ENCODE results near the gene NCCRP1.

NCCRP1 gene

DNA sequence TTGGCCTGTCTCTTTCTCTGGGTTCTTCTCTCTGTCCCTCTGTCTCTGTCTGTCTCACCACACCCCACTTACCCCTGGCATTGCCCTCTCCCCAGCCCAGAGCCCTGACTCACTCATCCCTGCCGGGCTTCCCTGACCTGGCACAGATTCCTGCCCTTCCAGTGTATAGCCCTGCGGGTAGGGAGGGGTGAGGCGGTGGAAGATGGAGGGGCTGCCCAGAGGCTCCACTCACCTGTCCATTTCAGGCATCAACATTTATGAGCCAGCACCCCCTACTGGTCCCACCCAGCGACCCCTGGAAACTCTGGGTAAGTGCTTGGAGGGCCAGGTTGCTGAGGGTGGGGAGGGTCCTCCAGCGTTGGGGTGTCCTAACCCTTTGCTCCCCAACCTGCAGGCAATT, 1.0 kb downstream of the NCCRP1 start:
- Mint-ChIP-seq H3K27me3 (ENCODE audit: low read depth, poor library complexity) (peaks cover 79% of the 10 kb centered on the region), H3K36me3 (ENCODE audit: low read depth) (no peaks in the 10 kb centered on the region), H3K4me1 (peaks cover 70% of the 10 kb centered on the region), H3K4me3 (peak overlapping the region; percentile 82), H3K27ac (no peak overlapping the region), H3K9me3 (no peaks in the 10 kb centered on the region)
- TF ChIP-seq, protein P1, sequence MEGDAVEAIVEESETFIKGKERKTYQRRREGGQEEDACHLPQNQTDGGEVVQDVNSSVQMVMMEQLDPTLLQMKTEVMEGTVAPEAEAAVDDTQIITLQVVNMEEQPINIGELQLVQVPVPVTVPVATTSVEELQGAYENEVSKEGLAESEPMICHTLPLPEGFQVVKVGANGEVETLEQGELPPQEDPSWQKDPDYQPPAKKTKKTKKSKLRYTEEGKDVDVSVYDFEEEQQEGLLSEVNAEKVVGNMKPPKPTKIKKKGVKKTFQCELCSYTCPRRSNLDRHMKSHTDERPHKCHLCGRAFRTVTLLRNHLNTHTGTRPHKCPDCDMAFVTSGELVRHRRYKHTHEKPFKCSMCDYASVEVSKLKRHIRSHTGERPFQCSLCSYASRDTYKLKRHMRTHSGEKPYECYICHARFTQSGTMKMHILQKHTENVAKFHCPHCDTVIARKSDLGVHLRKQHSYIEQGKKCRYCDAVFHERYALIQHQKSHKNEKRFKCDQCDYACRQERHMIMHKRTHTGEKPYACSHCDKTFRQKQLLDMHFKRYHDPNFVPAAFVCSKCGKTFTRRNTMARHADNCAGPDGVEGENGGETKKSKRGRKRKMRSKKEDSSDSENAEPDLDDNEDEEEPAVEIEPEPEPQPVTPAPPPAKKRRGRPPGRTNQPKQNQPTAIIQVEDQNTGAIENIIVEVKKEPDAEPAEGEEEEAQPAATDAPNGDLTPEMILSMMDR (IDR thresholded peaks at IDR 0.05) = no peak
- no peak for DNase-seq

DNA sequence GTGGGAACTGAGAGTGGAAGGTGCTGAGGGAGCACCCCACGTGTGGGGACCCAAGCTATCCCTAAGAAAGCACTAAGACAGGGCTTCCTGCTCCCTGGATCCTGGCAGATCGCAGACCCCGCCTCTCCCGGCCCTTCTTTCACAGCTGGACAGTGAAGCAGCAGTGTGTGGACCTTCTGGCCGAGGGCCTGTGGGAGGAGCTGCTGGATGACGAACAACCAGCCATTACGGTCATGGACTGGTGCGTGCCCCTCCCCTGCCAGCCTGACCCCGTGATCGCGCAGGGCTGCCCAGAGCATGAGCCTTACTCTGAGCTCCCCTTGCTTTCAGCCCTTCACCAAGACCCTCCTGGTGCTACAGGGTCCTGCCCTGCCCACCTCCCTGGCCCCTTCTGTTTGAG, 2.3 kb downstream of the NCCRP1 start:
- Mint-ChIP-seq H3K27ac (no peak overlapping the region), H3K4me3 (peak overlapping the region; percentile 60), H3K9me3 (no peaks in the 10 kb centered on the region), H3K27me3 (ENCODE audit: low read depth, poor library complexity) (peaks cover 73% of the 10 kb centered on the region), H3K36me3 (ENCODE audit: low read depth) (no peaks in the 10 kb centered on the region), H3K4me1 (peaks cover 61% of the 10 kb centered on the region)
- TF ChIP-seq, protein P1 (IDR thresholded peaks at IDR 0.05) = no peak
- DNase-seq = peak; percentile 77

- Mint-ChIP-seq H3K9me3 (no peaks in the 10 kb centered on the region), H3K27me3 (ENCODE audit: low read depth, poor library complexity) (peaks cover 62% of the 10 kb centered on the region)
Measured at GRCh38 chr19:39200066-39200802, 3.5 kb downstream of the NCCRP1 start.

DNA sequence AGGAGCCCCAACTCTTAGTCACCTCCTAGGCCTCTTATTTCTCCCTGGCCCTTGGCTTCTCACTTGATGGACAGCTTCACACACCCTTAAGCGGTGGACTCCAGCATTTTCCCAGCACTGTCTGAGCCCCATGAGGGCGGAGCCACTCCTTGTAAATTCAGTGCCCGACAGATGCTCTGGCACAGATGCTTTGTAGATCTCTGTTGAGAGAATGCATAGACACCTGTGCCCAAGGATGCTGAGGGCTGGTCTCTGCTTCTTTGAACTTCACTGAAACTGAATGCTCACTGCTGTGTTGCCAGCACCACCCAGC, 4.0 kb downstream of the NCCRP1 start:
- H3K27me3 Mint-ChIP-seq (ENCODE audit: low read depth, poor library complexity) = peaks cover 58% of the 10 kb centered on the region
- H3K27ac Mint-ChIP-seq = peak overlapping the region; percentile 43
- TF ChIP-seq, protein P1 (IDR thresholded peaks at IDR 0.05) = no peak
- H3K36me3 Mint-ChIP-seq (ENCODE audit: low read depth) = no peaks in the 10 kb centered on the region
- H3K4me1 Mint-ChIP-seq = peaks cover 49% of the 10 kb centered on the region
- DNase-seq = no peak
- H3K9me3 Mint-ChIP-seq = no peaks in the 10 kb centered on the region
- H3K4me3 Mint-ChIP-seq = no peak overlapping the region

More at GRCh38 chr19:39200066-39200802, 3.5 kb downstream of the NCCRP1 start:
- DNase-seq = no peak
- peaks cover 53% of the 10 kb centered on the region for H3K4me1 Mint-ChIP-seq
- no peaks in the 10 kb centered on the region for H3K36me3 Mint-ChIP-seq (ENCODE audit: low read depth)
- H3K27ac Mint-ChIP-seq = no peak overlapping the region
- TF ChIP-seq, protein P1 (IDR thresholded peaks at IDR 0.05) = no peak
- no peak overlapping the region for H3K4me3 Mint-ChIP-seq

DNA sequence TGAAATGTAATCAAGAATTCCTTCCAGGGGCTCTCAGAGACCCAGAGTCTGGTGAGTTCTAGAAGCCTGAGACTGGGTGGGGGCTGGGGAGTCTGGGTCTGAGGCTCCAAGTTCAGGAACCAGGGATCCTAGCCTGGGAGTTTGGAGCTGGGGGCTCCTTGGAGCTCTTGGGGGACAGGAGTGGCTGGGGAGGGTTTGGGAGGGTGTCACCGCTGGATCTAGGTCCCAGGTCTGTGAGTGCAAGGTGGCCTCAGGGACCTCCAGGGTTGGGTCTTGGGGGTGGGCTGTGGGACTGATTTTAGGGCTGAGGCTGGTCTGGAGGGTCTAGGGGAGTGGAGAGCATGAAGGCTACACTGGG, 6.2 kb downstream of the NCCRP1 start:
- TF ChIP-seq, protein P1 (IDR thresholded peaks at IDR 0.05) = no peak
- Mint-ChIP-seq H3K27ac (no peak overlapping the region), H3K4me3 (no peak overlapping the region), H3K36me3 (ENCODE audit: low read depth) (no peaks in the 10 kb centered on the region), H3K9me3 (no peaks in the 10 kb centered on the region), H3K27me3 (ENCODE audit: low read depth, poor library complexity) (peaks cover 45% of the 10 kb centered on the region), H3K4me1 (peaks cover 32% of the 10 kb centered on the region)
- no peak for DNase-seq
